HepG2 (cell line): Measurements from ENCODE around the gene ARHGAP21.

Experiments used
- CTCF ChIP-seq: sonication (generic); formaldehyde crosslinking; IDR thresholded peaks from 2 replicates; pipeline ENCODE4 v1.5.0; 2020; ENCODE audit warnings: mild to moderate bottlenecking, missing genetic modification reagents, moderate library complexity
- HCFC1 ChIP-seq: fragments of 150-350 bp; IDR thresholded peaks from 2 replicates; pipeline ENCODE4 v1.6.1; 2014; ENCODE audit warnings: low read depth, low read length
- KAT8 ChIP-seq: IDR thresholded peaks from 2 replicates; pipeline ENCODE4 v1.6.1; 2016; ENCODE audit warnings: missing genetic modification reagents, missing compliant biosample characterization
- NFE2 ChIP-seq: sonication (generic); formaldehyde crosslinking; IDR thresholded peaks from 2 replicates; pipeline ENCODE4 v1.4.0; 2020; ENCODE audit warnings: missing genetic modification reagents
- NFE2L1 ChIP-seq: sonication (generic); formaldehyde crosslinking; IDR thresholded peaks from 2 replicates; pipeline ENCODE4 v1.4.0; 2020; ENCODE audit warnings: missing genetic modification reagents, mild to moderate bottlenecking, borderline replicate concordance
- SNAPC2 ChIP-seq: sonication (generic); formaldehyde crosslinking; IDR thresholded peaks from 2 replicates; pipeline ENCODE4 v1.8.1; 2022; ENCODE audit warnings: mild to moderate bottlenecking, missing genetic modification reagents
- SP1 ChIP-seq, 2 experiments: fragments of 450-650 bp in 1 of 2; sonication (generic) in 1 of 2; formaldehyde crosslinking in 1 of 2; IDR thresholded peaks; 2 replicates each; pipeline versions ENCODE4 v1.4.0 to v1.6.1; 2016 to 2020; ENCODE audit warnings: missing genetic modification reagents in 1 of 2
- ZBTB4 ChIP-seq: sonication (generic); formaldehyde crosslinking; IDR thresholded peaks from 2 replicates; pipeline ENCODE4 v1.4.0; 2020; ENCODE audit warnings: missing genetic modification reagents, mild to moderate bottlenecking, borderline replicate concordance
- ZFP36 ChIP-seq: fragments of 150-350 bp; IDR thresholded peaks from 2 replicates; pipeline ENCODE4 v1.6.1; 2018; ENCODE audit warnings: borderline replicate concordance, low read length, low read depth; ENCODE audit not compliant: partially characterized antibody
- ZMAT3 ChIP-seq: sonication (generic); formaldehyde crosslinking; conservative IDR thresholded peaks from 2 replicates; pipeline ENCODE4 v1.7.0; 2021; ENCODE audit warnings: missing genetic modification reagents
- ZNF3 ChIP-seq: IDR thresholded peaks from 2 replicates; pipeline ENCODE4 v1.7.0; 2017; ENCODE audit warnings: inconsistent platforms

DNA sequence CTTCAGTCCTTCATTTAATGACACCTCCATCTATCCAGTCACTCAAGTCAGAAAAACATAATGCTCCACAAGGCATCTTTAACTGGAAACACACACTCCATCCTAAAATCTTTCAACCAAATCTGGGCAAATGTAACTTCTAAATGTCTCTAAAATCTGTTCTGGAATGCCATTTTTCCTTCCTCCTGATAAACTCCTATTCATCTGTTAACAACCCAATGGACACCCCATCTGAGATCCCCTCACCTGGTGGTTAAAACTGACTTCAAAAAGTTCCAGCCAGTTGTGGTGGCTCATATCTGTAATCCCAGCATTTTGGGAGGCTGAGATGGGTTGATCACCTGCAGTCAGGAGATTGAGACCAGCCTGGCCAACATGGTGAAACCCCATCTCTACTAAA, 78.7 kb downstream of the ARHGAP21 start:
- TF ChIP-seq SNAPC2 (CRISPR knock-in tag) (no peak), HCFC1 (no peak), NFE2 (no peak), KAT8 (CRISPR knock-in tag) (no peak), ZNF3 (CRISPR knock-in tag) (no peak), ZBTB4 (CRISPR knock-in tag) (no peak), ZFP36 (no peak), ZMAT3 (CRISPR knock-in tag) (no peak), NFE2L1 (CRISPR knock-in tag) (no peak), SP1 (IDR thresholded peaks at IDR 0.05) (no peak), SP1 (CRISPR knock-in tag; IDR thresholded peaks at IDR 0.05) (no peak), CTCF (CRISPR knock-in tag) (no peak)
